ENCODE measurements around the gene CCDC185.

The CCDC185 gene

DNA sequence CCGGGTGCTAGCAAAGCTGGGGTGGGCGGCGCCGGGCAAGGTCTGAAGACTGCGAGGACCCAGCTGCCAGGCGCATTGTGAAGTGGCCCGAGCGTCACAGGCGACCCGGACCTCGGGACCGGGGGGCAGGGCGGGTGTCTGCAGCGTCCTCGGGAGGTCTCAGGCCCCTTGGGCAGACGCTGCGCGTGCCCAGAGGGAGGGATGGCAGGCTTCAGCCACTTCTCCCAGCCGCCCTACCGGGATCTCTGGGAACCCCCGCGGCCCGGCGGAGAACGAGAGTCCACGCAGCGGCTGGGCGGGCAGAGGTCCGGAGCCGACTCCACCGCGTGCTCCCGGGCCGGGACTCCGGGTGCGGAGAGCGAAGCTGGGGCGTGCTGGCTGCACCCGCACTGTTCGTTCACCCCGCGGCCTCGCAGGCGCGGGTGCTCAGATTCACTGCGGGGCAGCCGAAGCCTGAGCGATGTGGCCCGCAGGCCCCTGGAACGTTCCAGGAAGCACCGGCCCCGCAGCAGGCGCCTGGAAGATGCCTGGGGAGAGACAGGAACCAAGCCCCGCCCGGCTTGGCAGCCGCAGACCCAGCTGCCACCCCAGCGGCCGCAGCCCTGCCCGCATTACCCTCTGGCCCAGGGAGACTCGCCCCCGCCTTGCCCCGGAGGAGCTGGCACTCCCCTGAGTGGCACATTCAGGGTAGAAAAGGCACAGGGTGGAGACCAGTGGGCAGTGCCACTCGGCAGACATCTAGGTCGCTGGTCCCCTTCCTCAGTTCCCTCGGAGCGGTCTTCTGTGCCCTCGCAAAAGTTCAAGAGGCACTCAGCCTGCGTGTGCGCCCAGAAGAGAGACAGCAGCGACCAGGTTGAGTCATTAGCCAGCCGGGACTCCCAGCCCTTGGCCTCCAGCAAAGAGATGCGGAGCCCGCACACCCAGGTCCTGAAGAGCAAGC is at the start of gene CCDC185:
Gene CCDC185, plus strand, starts transcription at position 141 of the 940 bp plus-strand sequence. Its CDS starts 61 bp downstream, at position 202.
- DNase-seq (ENCODE audit: low spot score): no peak

GRCh38 chr1:223343692-223344091 is 49.5 kb upstream of the CCDC185 start:
- DNase-seq (ENCODE audit: low spot score): no peak

DNA sequence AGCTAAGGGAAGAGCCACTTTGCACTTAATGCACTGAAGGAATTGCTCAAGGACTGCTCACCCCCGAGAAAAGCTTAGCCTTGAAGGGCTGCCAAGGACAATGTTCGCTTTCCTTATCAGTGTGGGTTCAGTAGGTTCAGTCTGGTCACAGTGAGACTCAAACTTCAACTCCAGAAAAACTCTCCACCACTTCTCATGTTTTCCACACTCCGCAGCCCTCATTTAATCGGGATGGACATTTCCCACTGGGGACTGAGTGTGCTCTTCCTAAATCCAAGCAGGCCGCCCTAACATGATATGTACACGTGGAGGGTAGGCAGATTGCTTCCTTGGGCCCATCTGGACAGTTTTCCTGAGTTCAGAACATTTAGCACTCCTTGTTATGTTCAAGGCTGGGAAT is 48.7 kb upstream of the CCDC185 start:
- DNase-seq (ENCODE audit: low spot score): no peak

- no peak for DNase-seq (ENCODE audit: low spot score)
These were observed 47.5 kb upstream of the CCDC185 start for GRCh38 chr1:223345720-223346119.

DNA sequence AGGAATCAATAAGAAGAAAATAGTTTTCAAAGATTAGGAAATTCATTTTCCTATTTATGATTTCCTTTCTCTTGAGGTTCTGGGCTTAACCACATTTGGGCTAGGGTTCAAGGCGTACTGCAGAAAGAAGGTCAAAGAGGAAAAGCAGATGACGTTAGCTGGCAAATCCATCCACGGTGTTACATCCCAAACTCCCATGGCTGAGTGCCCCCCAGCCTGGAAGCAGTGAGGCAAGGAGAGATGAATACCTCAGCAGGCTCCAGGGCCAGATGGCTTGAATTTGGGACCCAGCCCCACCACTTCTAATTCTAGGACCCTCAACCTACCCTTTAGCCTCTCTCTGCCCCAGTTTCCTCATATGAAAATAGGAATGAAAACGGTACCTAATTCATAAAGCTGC is 46.9 kb upstream of the CCDC185 start:
- DNase-seq (ENCODE audit: low spot score): no peak

DNA sequence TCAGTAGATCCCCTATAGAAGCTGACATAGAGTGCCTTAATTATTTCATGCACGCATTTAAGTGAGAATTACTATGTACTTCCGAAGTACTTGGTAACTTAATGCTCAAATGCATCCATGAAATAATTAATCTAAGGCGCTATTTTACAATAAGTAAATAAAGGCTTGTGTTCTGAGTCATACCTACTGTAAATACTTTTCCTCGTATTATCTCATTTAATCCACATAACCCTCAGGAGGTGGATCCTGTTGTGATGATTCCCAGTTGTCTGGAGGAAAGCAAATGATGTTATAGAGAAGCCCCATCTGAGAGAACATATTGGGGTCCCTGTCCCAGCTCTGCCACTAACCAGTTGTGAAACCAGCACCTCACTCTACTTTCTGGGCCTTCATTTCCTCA is 45.6 kb upstream of the CCDC185 start:
- no peak for DNase-seq (ENCODE audit: low spot score)

DNA sequence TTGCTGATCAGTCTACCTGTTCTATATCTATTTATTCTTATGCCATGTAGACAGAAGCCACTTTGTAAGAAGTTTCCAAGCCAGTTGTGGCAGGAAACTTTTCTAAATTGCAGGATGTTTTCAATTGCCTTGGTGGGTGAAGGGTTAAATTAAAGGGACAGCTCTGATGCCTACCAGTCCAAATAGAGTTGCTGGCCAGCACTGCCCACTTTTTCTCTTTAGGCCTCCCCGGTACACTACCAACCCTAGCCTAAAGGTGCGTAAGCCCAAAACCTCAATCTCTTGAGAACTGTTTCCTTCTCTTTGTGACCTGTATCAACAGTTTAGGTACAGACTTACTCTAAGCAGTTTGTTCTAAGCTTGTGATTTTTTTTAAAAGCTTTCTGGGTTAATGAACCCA is 44.8 kb upstream of the CCDC185 start:
- no peak for DNase-seq (ENCODE audit: low spot score)

- no peak for DNase-seq (ENCODE audit: low spot score)
These were observed 44.0 kb upstream of the CCDC185 start for GRCh38 chr1:223349241-223349640.

DNA sequence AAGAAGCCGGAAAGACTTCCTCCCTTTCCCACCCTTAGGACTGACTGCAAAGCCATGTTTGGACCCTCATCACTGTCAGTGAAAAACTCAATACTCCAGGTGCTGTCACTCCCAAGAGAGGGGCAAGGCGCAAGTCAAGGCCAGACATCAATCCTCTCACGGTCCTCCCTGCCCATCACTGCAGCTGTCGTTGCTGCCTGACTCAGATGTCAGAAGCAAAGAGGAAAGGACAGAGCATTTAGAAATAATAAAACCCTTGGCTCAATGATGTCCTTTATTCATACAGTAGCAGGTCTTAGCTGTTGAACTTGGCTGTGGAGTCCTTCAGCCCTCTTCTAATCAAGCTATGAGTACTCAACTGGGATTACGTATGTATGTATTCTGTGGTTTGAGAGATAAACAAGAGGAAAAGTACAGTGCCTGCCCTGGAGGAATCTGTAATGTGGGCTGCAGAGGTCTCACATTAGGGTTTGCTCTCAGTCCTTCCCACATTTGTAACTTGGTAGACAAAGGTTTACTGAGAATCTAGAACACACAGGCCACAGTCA is 42.8 kb upstream of the CCDC185 start:
- DNase-seq (ENCODE audit: low spot score): no peak

- DNase-seq (ENCODE audit: low spot score): no peak
These were observed 40.3 kb upstream of the CCDC185 start for GRCh38 chr1:223352944-223353343.

DNA sequence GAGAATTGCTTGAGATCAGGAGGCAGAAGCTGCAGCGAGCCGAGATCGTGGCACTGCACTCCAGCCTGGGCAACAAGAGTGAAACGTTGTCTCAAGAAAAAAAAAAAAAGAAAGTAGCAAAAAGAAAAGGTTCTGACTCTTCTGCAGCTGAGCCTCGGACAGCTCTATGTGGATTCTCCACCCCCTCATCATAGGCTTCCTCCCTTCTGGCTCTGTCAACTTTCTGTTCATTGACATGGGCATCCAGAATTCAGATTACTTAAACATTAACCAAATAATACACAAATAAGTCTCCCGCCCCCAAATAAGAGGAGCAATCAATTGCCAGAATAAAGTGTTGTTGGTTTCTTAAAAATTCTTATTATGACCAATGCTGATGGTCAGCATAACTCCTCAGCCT is 39.3 kb upstream of the CCDC185 start:
- DNase-seq (ENCODE audit: low spot score): no peak

- DNase-seq (ENCODE audit: low spot score): no peak
These were observed 37.5 kb upstream of the CCDC185 start for GRCh38 chr1:223355699-223356098.

DNA sequence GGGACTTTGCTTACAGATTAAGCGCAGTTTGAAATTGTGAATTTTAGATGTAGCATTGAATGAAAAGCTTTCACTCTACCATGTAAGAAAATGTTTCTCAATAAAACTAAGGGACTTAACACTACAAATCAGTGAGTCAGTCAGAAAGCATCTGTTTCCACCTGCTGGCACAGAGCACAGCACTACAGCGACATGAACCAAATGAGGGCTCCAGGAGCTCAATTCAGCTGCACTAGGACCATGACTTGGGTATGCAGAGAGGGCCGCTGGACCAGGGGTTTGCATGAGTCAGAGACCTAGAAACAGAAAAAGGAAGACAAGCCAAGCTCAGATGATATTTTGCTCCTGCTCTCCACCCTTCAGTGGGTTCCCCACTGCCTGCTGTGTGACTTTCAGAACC is 34.4 kb upstream of the CCDC185 start:
- DNase-seq (ENCODE audit: low spot score): no peak

DNA sequence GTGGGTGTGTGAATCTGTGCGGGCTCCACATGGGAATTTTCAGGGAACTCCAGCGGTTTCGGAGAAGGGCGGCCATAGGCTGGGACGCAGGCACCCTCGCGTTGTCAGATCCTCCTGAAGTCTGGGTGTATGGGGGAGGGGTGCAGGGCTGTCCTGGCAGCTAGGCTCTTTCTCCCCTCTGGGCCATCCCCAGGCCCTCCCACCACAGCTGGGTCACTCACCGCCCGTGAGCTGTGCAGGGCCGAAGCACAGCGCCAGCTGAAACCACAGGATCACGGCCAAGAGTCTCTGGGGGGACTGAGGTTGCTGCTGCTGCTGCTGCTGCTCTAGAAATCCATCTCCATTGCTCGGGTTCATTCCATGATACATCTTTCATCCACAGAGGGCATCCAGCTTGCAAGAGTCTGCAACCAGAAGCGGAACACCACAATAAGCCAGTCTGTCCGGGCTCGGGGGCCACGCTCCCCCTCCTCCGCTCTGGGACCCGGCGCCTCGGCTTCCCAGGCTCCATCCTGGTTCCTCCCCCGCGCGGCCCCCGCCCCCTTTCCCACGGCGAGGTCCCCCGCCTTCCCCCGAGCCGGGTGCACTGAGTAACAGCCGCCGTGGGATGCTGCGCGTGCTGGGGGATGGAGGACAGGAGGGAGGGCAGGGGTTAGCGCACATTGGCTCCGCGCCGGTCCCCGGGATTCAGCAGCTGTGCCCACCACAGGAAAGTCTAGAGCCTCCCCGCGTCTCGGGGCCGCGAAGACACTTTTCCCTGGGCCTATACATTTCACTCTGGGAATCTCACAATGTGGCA is 30.0 kb upstream of the CCDC185 start:
- DNase-seq (ENCODE audit: low spot score): peak; percentile 26

- peak; percentile 73 for DNase-seq (ENCODE audit: low spot score)
These were observed 29.1 kb upstream of the CCDC185 start, which contains the start of gene SUSD4 for GRCh38 chr1:223363856-223364684. SUSD4 (minus strand) TSS chr1:223364176; CDS start chr1:223363425, 751 bp downstream.

DNA sequence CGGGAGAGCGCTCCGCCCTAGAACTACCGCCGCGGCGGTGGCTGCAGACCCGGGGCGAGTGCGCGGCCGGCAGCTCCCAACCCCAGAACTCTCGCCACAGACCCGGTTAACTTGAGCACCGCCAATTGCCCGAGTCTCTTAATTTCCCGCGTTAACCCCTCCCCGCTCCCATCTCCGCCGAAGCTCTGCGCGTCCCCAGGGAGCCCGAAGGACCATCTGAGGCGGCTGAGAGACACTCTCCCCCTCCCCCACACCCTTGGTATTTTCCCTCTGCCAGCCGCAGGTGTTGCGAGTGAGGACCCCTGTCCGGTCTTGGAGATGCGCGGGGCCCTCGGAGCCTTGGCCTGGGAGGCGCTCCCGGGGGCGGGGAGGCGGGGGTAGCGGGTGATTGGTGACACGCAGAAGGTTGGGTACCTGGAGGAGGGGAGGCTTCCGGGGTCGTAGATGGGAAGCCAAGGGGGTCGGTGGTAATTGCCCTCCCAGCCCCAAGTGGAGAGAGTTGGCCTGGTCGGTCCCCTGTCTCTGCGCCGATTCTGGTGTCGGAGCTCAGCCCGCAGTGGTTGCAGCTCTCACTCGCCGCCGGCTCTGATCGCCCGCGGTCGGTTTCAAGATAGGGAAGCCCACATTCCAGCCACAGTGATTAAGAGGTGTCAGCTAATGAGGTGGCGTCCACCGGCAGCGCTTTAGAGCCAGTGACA is 28.4 kb upstream of the CCDC185 start:
- no peak for DNase-seq (ENCODE audit: low spot score)

- no peak for DNase-seq (ENCODE audit: low spot score)
These were observed 19.1 kb upstream of the CCDC185 start for GRCh38 chr1:223374064-223374610.

- no peak for DNase-seq (ENCODE audit: low spot score)
These were observed 14.5 kb upstream of the CCDC185 start for GRCh38 chr1:223378754-223379153.

- peak; percentile 13 for DNase-seq (ENCODE audit: low spot score)
These were observed 7.2 kb upstream of the CCDC185 start for GRCh38 chr1:223386013-223386412.

DNA sequence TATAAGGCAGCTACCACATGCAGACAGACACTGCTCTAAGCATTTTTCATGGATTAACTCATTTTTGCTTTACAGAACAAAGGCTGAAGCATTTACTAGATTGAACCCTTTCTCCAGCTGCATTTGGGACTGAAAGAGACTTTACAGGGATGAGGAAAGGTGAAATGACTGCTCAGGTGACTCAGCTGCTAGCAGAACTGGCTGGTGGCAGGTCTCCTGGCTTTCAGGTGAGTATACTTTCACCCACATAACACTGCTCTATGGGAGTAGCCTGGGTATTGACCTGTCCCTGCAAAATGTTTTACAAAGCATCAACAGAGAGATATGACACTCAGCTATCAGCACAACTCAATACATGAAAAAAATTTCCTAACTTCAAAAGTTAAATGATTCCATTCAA is 2.6 kb upstream of the CCDC185 start:
- DNase-seq (ENCODE audit: low spot score): no peak

DNA sequence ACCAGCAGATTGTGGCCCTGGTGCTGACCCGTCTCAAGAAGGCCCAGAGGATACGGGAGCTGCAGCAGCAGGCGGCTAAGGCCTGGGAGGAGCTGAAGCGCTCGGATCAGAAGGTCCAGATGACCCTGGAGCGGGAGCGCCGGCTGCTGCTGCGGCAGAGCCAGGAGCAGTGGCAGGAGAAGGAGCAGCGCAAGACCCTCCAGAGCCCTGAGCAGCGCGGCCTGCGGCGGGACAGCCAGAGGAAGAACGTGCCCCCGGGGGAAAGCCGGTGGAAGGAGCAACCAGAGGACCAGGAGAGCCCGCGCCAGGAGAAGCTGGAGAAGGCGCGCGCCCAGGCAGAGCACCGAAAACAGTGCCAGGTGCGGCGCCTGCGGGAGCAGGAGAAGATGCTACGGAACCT is 1.0 kb downstream of the CCDC185 start:
- DNase-seq (ENCODE audit: low spot score): no peak

Data from putamen (tissue), 1 donor.